ENCODE measurements around the gene LDLRAP1.

LDLRAP1 gene

GRCh38 chr1:25543425-25544242 lies at the start of gene LDLRAP1:
Gene LDLRAP1 (plus strand): TSS chr1:25543606. CDS start chr1:25543699, 93 bp downstream.
- TF ChIP-seq GATA3 (IDR thresholded peaks at IDR 0.05; ENCODE audit: low read depth, low read length), result no peak
- TF ChIP-seq GATA2 (IDR thresholded peaks at IDR 0.05; ENCODE audit: low read depth, low read length), result no peak

- TF ChIP-seq GATA3 (IDR thresholded peaks at IDR 0.05; ENCODE audit: low read depth, low read length), result no peak
- TF ChIP-seq GATA2 (IDR thresholded peaks at IDR 0.05; ENCODE audit: low read depth, low read length), result no peak
Measured at GRCh38 chr1:25494952-25495351, 48.5 kb upstream of the LDLRAP1 start.

GRCh38 chr1:25500694-25501093 lies 42.7 kb upstream of the LDLRAP1 start:
- TF ChIP-seq GATA2 (IDR thresholded peaks at IDR 0.05; ENCODE audit: low read depth, low read length) (no peak), GATA3 (IDR thresholded peaks at IDR 0.05; ENCODE audit: low read depth, low read length) (no peak)

DNA sequence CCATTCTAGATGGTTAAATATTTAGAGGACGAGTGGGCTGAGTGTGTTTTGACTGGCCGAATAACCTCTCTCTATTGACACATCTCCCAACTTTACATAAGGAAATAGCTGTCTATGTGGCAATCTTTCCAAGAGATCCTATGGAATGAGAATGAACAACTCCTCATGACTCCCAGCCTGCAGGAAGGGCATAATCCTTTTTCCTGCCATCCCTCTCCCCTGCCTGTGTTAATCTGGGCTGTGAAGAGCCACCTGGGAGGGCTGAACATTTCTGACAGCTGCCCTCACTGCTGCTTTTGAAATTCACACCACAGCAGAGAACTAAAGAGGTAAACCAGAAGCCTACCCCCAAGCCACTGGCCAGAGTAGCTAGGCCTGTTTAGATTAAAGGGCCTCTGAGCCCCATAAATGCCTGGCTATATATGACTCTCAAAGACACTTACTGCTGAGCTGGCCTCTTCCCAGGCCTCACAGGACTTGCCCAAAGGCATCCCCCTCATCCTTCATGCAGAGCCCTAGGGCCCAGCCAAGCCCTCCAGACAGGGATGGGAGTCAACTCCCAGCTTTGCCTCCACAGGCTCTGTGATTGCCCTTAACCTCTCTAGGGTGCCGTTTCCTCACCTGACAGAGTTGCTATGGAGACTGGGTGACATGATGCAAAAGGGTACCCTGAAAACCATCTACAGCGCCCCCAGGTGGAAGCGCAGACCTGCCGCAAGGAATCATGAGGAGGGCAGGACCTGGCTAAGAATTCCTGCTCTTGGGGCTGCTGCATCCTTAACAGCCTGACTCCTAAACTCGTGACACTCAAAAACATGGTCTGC lies 42.0 kb upstream of the LDLRAP1 start:
- no peak for TF ChIP-seq GATA2 (IDR thresholded peaks at IDR 0.05; ENCODE audit: low read depth, low read length)
- no peak for TF ChIP-seq GATA3 (IDR thresholded peaks at IDR 0.05; ENCODE audit: low read depth, low read length)

DNA sequence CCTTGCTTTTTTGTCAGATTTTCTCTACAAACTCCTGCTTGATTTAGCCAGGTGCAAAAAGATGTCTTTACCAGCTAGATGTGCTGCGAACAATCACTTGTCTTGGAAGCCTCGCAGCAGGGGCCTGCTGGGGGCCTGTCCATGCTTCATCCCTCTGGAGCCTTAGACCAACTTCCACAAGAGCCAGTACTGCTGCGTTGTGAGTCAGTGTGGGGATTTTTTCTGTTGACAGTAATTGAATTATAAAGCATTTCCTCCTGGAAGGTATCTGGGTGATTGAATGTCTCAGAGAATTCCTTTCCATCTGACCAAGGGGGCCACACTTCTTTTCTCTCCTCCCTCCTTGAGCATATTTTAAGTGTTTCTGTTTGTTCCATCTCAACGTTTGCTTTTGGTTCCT lies 40.4 kb upstream of the LDLRAP1 start:
- TF ChIP-seq GATA2 (IDR thresholded peaks at IDR 0.05; ENCODE audit: low read depth, low read length) (no peak), GATA3 (IDR thresholded peaks at IDR 0.05; ENCODE audit: low read depth, low read length) (no peak)

GRCh38 chr1:25503551-25504426 lies 39.6 kb upstream of the LDLRAP1 start:
- no peak for TF ChIP-seq GATA2 (IDR thresholded peaks at IDR 0.05; ENCODE audit: low read depth, low read length)
- no peak for TF ChIP-seq GATA3 (IDR thresholded peaks at IDR 0.05; ENCODE audit: low read depth, low read length)

GRCh38 chr1:25504706-25505595 lies 38.5 kb upstream of the LDLRAP1 start:
- TF ChIP-seq GATA3 (IDR thresholded peaks at IDR 0.05; ENCODE audit: low read depth, low read length), result no peak
- TF ChIP-seq GATA2 (IDR thresholded peaks at IDR 0.05; ENCODE audit: low read depth, low read length), result peak; percentile 42; the same call in 1 of the 2 replicates

DNA sequence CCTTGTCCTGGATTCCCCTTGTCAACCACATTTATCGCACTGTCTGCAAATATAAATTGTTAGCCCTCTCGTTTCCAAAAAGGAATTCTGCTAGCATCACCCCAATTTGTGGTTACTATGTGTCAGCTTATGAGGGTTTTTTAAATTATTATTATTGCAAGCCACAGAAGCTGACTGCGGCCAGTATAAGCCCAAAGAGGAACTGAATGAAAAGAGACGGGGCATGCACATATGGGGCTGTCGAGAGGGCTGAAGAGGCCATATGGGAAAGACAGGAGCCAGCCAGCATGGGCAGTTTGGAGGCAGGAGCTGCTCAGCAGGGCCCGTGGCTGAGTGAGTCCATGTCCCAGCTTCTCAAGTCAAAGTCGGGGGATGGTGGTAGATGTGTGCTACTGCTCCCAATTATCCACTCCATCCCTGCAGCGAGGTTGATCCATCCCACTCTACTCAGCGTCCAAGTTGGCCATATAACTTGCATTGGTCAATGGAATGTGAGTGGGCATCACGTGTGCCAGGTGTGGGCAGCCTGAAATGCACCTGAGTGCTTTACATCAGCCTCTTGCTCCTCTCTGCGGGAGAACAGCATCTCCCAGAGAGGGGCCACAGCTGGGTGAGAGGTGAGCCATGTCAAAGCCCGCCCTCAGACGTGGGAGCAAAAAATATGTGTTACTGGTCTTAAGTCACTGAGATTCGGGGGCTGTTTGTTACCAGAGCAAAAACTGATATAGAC lies 37.6 kb upstream of the LDLRAP1 start:
- TF ChIP-seq GATA3 (IDR thresholded peaks at IDR 0.05; ENCODE audit: low read depth, low read length), result no peak
- TF ChIP-seq GATA2 (IDR thresholded peaks at IDR 0.05; ENCODE audit: low read depth, low read length), result no peak

GRCh38 chr1:25513666-25514065 lies 29.7 kb upstream of the LDLRAP1 start:
- no peak for TF ChIP-seq GATA2 (IDR thresholded peaks at IDR 0.05; ENCODE audit: low read depth, low read length)
- no peak for TF ChIP-seq GATA3 (IDR thresholded peaks at IDR 0.05; ENCODE audit: low read depth, low read length)

DNA sequence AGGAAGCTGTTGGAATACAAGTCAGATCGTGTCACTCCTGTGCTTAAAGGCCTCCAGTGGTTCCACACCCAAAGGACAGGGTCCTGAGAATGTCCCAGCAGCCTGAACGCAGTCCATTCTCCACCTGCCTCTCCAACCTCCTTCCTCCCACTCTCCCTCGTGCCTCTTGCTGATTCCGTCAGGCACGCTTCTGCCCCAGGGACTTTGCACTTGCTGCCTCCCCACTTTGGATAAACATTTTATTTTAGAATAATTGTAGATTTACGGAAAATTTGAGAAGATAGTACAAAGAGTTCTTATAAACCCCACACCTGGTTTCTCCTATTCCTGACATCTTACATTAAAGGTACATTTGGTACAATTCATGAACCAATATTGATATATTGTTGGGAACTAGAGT lies 28.4 kb upstream of the LDLRAP1 start:
- no peak for TF ChIP-seq GATA2 (IDR thresholded peaks at IDR 0.05; ENCODE audit: low read depth, low read length)
- no peak for TF ChIP-seq GATA3 (IDR thresholded peaks at IDR 0.05; ENCODE audit: low read depth, low read length)

- TF ChIP-seq GATA2 (IDR thresholded peaks at IDR 0.05; ENCODE audit: low read depth, low read length) (no peak), GATA3 (IDR thresholded peaks at IDR 0.05; ENCODE audit: low read depth, low read length) (no peak)
Measured at GRCh38 chr1:25516686-25517085, 26.7 kb upstream of the LDLRAP1 start.
